OCI-LY1 (cell line): Measurements from ENCODE around the gene UBA52.
"Not testable (repeated sequence)": the region's sequence is repeated elsewhere in the genome, so short reads cannot be mapped to it uniquely, and the experiment has no call there.

Source experiments
- H2AFZ ChIP-seq: fragments of 200-600 bp; sonication (generic), shearing (Covaris generic); 2 replicates; pipeline ENCODE4 v1.6.0; 2014; ENCODE audit warnings: antibody characterized with exemption, mild to moderate bottlenecking, low read length
- H3F3A ChIP-seq: fragments of 200-600 bp; sonication (generic), shearing (Covaris generic); 2 replicates; pipeline ENCODE4 v1.6.0; 2014; ENCODE audit warnings: mild to moderate bottlenecking, antibody characterized with exemption, low read length, moderate library complexity; ENCODE audit not compliant: insufficient read depth
- H3K27ac ChIP-seq: fragments of 200-600 bp; sonication (generic); 2 replicates; pipeline ENCODE4 v1.5.1; 2014; ENCODE audit warnings: low read length, mixed run types, mild to moderate bottlenecking, low read depth; ENCODE audit not compliant: poor library complexity, severe bottlenecking
- H3K27me3 ChIP-seq: fragments of 200-600 bp; sonication (generic); 2 replicates; pipeline ENCODE4 v1.6.0; 2014; ENCODE audit warnings: antibody characterized with exemption, mild to moderate bottlenecking, low read length, moderate library complexity; ENCODE audit not compliant: insufficient read depth
- H3K36me3 ChIP-seq: fragments of 200-600 bp; sonication (generic); 2 replicates; pipeline ENCODE4 v1.6.1; 2014; ENCODE audit warnings: mild to moderate bottlenecking, antibody characterized with exemption, low read length, moderate library complexity, mixed read lengths; ENCODE audit not compliant: insufficient read depth
- H3K4me1 ChIP-seq: fragments of 200-600 bp; sonication (generic); 2 replicates; pipeline ENCODE4 v1.5.1; 2014; ENCODE audit warnings: mild to moderate bottlenecking, low read length, moderate library complexity; ENCODE audit not compliant: insufficient read depth, severe bottlenecking
- H3K4me2 ChIP-seq: fragments of 200-600 bp; sonication (generic), shearing (Covaris generic); 2 replicates; pipeline ENCODE4 v1.6.1; 2014; ENCODE audit warnings: low read length
- H3K4me3 ChIP-seq: fragments of 200-600 bp; sonication (generic); 2 replicates; pipeline ENCODE4 v1.5.1; 2014; ENCODE audit warnings: low read length, low read depth, mild to moderate bottlenecking, mixed read lengths; ENCODE audit not compliant: poor library complexity, severe bottlenecking
- H3K79me2 ChIP-seq: fragments of 200-600 bp; shearing (Covaris generic); 2 replicates; pipeline ENCODE4 v1.6.1; 2016; ENCODE audit warnings: mixed run types, low read length, mixed read lengths; ENCODE audit not compliant: insufficient read depth
- H3K9ac ChIP-seq: fragments of 200-600 bp; sonication (generic), shearing (Covaris generic); 2 replicates; pipeline ENCODE4 v1.6.1; 2014; ENCODE audit warnings: mild to moderate bottlenecking, low read length, mixed read lengths
- H3K9me2 ChIP-seq: fragments of 200-600 bp; sonication (generic), shearing (Covaris generic); 2 replicates; pipeline ENCODE4 v1.6.1; 2014; ENCODE audit warnings: low read depth, mild to moderate bottlenecking, low read length, mixed read lengths
- H3K9me3 ChIP-seq: fragments of 200-600 bp; shearing (Covaris generic); 2 replicates; pipeline ENCODE4 v1.6.1; 2014; ENCODE audit warnings: low read length, mixed read lengths
- H4K20me1 ChIP-seq: fragments of 200-600 bp; sonication (generic), shearing (Covaris generic); 2 replicates; pipeline ENCODE4 v1.6.0; 2016; ENCODE audit warnings: mild to moderate bottlenecking, low read length; ENCODE audit not compliant: insufficient read depth
- CTCF ChIP-seq: fragments of 200-600 bp; sonication (generic), shearing (Covaris generic); IDR thresholded peaks from 2 replicates; pipeline ENCODE4 v1.5.1; 2017; ENCODE audit warnings: mild to moderate bottlenecking, antibody characterized with exemption, low read length, moderate library complexity, mixed read lengths
- EZH2 ChIP-seq: fragments of 200-600 bp; sonication (generic), shearing (Covaris generic); IDR thresholded peaks from 2 replicates; pipeline ENCODE4 v1.8.0; 2017; ENCODE audit warnings: borderline replicate concordance, mixed run types, mild to moderate bottlenecking, antibody characterized with exemption, low read length, moderate library complexity, mixed read lengths

UBA52 gene

DNA sequence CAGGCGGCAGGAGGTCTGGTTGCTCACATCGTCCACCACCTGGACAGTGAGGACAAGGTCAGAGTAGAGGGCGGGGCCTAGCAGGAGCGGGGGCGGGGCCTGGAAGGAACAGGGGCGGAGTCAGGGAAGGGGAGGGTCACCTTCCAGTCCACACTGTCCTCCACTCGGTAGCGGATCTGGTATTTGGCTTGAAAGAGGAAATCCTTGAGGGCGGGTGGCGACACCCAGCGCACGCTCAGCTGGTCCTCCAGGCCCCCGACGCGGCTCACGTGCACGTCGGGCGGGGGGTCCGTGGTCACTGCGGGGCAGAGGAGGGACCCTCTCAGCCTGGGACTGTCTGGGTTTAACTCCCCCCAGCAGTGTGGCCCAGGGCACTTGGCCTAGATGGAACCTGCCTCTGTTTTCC is 25.1 kb downstream of the UBA52 start:
- no peaks in the 10 kb centered on the region for H3F3A ChIP-seq
- H3K27me3 ChIP-seq = peaks cover 6% of the 10 kb centered on the region; the same call in 1 of the 2 replicates
- H3K9ac ChIP-seq = no peak overlapping the region
- H3K9me2 ChIP-seq = no peaks in the 10 kb centered on the region
- no peaks in the 10 kb centered on the region for H3K36me3 ChIP-seq
- H4K20me1 ChIP-seq = no peaks in the 10 kb centered on the region
- H2AFZ ChIP-seq = no peak overlapping the region
- no peak overlapping the region for H3K4me2 ChIP-seq
- no peak overlapping the region for H3K4me3 ChIP-seq
- peaks cover 17% of the 10 kb centered on the region for H3K4me1 ChIP-seq
- TF ChIP-seq CTCF (no peak), EZH2 (no peak)
- H3K9me3 ChIP-seq = no peaks in the 10 kb centered on the region
- no peak overlapping the region for H3K27ac ChIP-seq
- no peaks in the 10 kb centered on the region for H3K79me2 ChIP-seq

- no peak for TF ChIP-seq CTCF
- no peak for TF ChIP-seq EZH2
- Histone ChIP-seq H3K27ac (no peak overlapping the region), H3F3A (no peaks in the 10 kb centered on the region), H3K9me3 (no peaks in the 10 kb centered on the region), H3K4me2 (no peak overlapping the region), H2AFZ (no peak overlapping the region), H3K4me1 (peaks cover 14% of the 10 kb centered on the region), H3K36me3 (no peaks in the 10 kb centered on the region), H3K27me3 (peaks cover 6% of the 10 kb centered on the region; the same call in 1 of the 2 replicates), H3K9ac (no peak overlapping the region), H4K20me1 (no peaks in the 10 kb centered on the region), H3K4me3 (no peak overlapping the region), H3K9me2 (no peaks in the 10 kb centered on the region), H3K79me2 (no peaks in the 10 kb centered on the region)
These were observed 26.4 kb downstream of the UBA52 start for GRCh38 chr19:18597809-18598660.

GRCh38 chr19:18599485-18599884 is 27.8 kb downstream of the UBA52 start:
- H3K4me1 ChIP-seq = peaks cover 5% of the 10 kb centered on the region
- no peak overlapping the region for H3K4me2 ChIP-seq
- H3K27me3 ChIP-seq = peaks cover 13% of the 10 kb centered on the region; the same call in 1 of the 2 replicates
- no peaks in the 10 kb centered on the region for H3K36me3 ChIP-seq
- H3K9me3 ChIP-seq = no peaks in the 10 kb centered on the region
- TF ChIP-seq CTCF (no peak), EZH2 (no peak)
- H3F3A ChIP-seq = no peaks in the 10 kb centered on the region
- H4K20me1 ChIP-seq = no peaks in the 10 kb centered on the region
- no peak overlapping the region for H3K4me3 ChIP-seq
- no peaks in the 10 kb centered on the region for H3K9me2 ChIP-seq
- H2AFZ ChIP-seq = no peak overlapping the region
- no peaks in the 10 kb centered on the region for H3K79me2 ChIP-seq
- H3K27ac ChIP-seq = no peak overlapping the region
- H3K9ac ChIP-seq = no peak overlapping the region

DNA sequence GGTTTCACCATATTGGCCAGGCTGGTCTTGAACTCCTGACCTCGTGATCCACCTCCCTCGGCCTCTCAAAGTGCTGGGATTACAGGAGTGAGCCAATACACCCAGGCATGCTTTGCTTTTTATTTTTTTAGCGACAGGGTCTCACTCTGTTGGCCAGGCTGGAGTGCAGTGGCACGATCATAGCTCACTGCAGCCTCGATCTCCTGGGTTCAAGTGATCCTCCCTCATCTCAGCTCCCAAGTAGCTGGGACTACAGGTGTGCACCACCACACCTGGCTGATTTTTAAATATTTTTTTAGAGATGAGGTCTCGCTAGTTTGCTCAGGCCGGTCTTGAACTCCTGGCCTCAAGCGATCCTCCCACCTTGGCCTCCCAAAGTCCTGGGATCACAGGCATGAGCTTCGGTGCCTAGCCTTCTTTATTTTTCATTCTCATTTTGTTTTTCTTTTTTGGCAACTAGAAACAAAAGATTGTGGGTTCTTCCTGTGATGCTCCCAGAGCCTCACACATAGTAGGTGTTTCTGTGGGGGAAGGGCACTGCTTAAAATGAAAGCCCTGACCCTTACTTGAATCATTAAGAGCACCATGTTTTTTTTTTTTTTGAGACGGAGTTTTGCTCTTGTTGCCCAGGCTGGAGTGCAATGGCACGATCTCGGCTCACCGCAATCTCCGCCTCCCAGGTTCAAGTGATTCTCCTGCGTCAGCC is 29.2 kb downstream of the UBA52 start:
- not testable (repeated sequence) for H4K20me1 ChIP-seq, H3K79me2 ChIP-seq, H3K27ac ChIP-seq, H3K4me3 ChIP-seq, H3K9me3 ChIP-seq, H2AFZ ChIP-seq, H3K9ac ChIP-seq, H3K36me3 ChIP-seq, H3K4me2 ChIP-seq, H3K4me1 ChIP-seq, H3K9me2 ChIP-seq, H3F3A ChIP-seq
- peaks cover 15% of the 10 kb centered on the region; the same call in 1 of the 2 replicates for H3K27me3 ChIP-seq
